Measurements from ENCODE around the gene CBS. TPM values are rescaled to one million over a fixed set of nuclear protein-coding genes. Genes with fewer than 3 reads are reported as not detected.

The CBS gene
- polyA plus RNA-seq, 1 donor (not counting 4 experiments of a cell fraction or from before 2014, with no cell fraction given), result 6.9 TPM

DNA sequence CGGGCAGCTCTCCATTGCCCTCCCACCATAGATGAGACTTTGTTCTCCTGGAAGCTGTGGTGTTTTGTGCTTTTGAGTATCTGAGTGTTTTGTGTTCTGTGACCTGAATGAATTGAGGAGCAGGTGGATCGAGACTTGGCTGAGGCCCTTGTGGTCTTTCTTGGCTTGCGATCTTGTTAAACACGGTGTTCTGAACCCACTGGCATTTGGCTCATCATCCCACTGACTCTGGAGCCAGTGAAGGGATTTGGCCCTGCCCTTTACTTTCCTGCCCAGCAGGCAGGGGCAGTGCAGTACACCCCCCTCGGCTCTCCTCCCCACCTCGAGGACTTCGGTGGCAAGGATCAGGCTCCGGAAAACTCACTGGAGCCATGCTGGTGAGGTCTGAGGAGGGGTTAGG, 70.7 kb downstream of the CBS start:
- no peak for TF ChIP-seq EZH2 (IDR thresholded peaks at IDR 0.05; ENCODE audit: low read length)
- TF ChIP-seq, protein P1, sequence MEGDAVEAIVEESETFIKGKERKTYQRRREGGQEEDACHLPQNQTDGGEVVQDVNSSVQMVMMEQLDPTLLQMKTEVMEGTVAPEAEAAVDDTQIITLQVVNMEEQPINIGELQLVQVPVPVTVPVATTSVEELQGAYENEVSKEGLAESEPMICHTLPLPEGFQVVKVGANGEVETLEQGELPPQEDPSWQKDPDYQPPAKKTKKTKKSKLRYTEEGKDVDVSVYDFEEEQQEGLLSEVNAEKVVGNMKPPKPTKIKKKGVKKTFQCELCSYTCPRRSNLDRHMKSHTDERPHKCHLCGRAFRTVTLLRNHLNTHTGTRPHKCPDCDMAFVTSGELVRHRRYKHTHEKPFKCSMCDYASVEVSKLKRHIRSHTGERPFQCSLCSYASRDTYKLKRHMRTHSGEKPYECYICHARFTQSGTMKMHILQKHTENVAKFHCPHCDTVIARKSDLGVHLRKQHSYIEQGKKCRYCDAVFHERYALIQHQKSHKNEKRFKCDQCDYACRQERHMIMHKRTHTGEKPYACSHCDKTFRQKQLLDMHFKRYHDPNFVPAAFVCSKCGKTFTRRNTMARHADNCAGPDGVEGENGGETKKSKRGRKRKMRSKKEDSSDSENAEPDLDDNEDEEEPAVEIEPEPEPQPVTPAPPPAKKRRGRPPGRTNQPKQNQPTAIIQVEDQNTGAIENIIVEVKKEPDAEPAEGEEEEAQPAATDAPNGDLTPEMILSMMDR (optimal IDR thresholded peaks at IDR 0.05 in 1 of 3, IDR thresholded peaks at IDR 0.05 in 1 of 3, conservative IDR thresholded peaks at IDR 0.05 in 1 of 3; ENCODE audit: extremely low read depth in 1 of 3, insufficient read depth in 2 of 3, low read length in 3 of 3), result no peak
- DNase-seq (ENCODE audit: low read depth, low spot score), result no peak
- no peak overlapping the region for H3K4me3 ChIP-seq (ENCODE audit: control insufficient read depth in 2 of 3, extremely low read depth in 1 of 3, insufficient read depth in 2 of 3, low read depth in 1 of 3, low read length in 3 of 3)
- H4K20me1 ChIP-seq (ENCODE audit: control insufficient read depth, extremely low read depth, insufficient read depth, low read length), result no peaks in the 10 kb centered on the region
- H3K27ac ChIP-seq (ENCODE audit: control insufficient read depth, insufficient read depth, low read length), result no peak overlapping the region
- FAIRE-seq, result no peak
- no peaks in the 10 kb centered on the region for H3K79me2 ChIP-seq (ENCODE audit: control insufficient read depth, insufficient read depth, low read length)
- H3K9me1 ChIP-seq (ENCODE audit: control insufficient read depth, extremely low read depth, insufficient read depth, low read length), result no peaks in the 10 kb centered on the region
- H3K4me2 ChIP-seq (ENCODE audit: control insufficient read depth, extremely low read depth, insufficient read depth, low read depth, low read length), result no peak overlapping the region
- H3K9me3 ChIP-seq (ENCODE audit: control insufficient read depth, low read depth, low read length), result no peaks in the 10 kb centered on the region
- H3K4me1 ChIP-seq (ENCODE audit: control insufficient read depth, extremely low read depth, insufficient read depth, low read length), result no peaks in the 10 kb centered on the region
- H3K9ac ChIP-seq (ENCODE audit: control insufficient read depth, extremely low read depth, insufficient read depth, low read length), result no peak overlapping the region
- dilution Hi-C loops (cut with MboI; ENCODE audit: extremely low pct_ligation_motif_present, low sequenced_read_pairs), result no loop called here
- H2AFZ ChIP-seq (ENCODE audit: control insufficient read depth, low read length), result no peak overlapping the region
- no peaks in the 10 kb centered on the region for H3K27me3 ChIP-seq (ENCODE audit: control insufficient read depth, extremely low read depth, insufficient read depth, low read length)
- peaks cover 7% of the 10 kb centered on the region in 2 experiments for H3K36me3 ChIP-seq (ENCODE audit: control insufficient read depth in 2 of 2, extremely low read depth in 1 of 2, insufficient read depth in 2 of 2, low read length in 2 of 2)

Other genes with a start within 250 kb of the CBS start
- gene WDR4, start 196.3 kb downstream of the CBS start, polyA plus RNA-seq, result 13.3 to 22.4 TPM (median 14.9 TPM) in 3 replicates
- gene NDUFV3, start 182.5 kb downstream of the CBS start, polyA plus RNA-seq, result 26.1 to 58.2 TPM (median 28.9 TPM) in 3 replicates
- gene ERVH48-1, start 150.2 kb downstream of the CBS start, polyA plus RNA-seq, result 0.03 to 0.05 TPM in 2 of 3 replicates, not detected in the other
- gene PKNOX1, start 101.3 kb downstream of the CBS start, polyA plus RNA-seq, result 30.7 to 38.2 TPM (median 33.3 TPM) in 3 replicates
- 13.6 to 61.2 TPM (median 22.8 TPM) in 3 replicates for gene U2AF1, start 31.7 kb upstream of the CBS start, polyA plus RNA-seq
- gene CRYAA, start 93.2 kb upstream of the CBS start, polyA plus RNA-seq, result not detected in 3 replicates

Data from keratinocyte (primary cell).